GM11168 (cell line): Measurements from ENCODE around the gene SH2D5.
"Not testable (repeated sequence)": the region's sequence is repeated elsewhere in the genome, so short reads cannot be mapped to it uniquely, and the experiment has no call there.

Source experiments
- in situ Hi-C: fragments of 300-500 bp; cut with MboI; formaldehyde crosslinking; loops from one replicate; pipeline ENCODE4 v1.12.0; 2022; ENCODE audit warnings: low sequenced_read_pairs; ENCODE audit not compliant: unreplicated experiment

SH2D5 gene

GRCh38 chr1:20699558-20699957 is 32.9 kb downstream of the SH2D5 start:
- in situ Hi-C loops: loop anchor here (10.0 kb wide), 1 partner anchor 495 kb away; no protein-coding TSS in a partner anchor

DNA sequence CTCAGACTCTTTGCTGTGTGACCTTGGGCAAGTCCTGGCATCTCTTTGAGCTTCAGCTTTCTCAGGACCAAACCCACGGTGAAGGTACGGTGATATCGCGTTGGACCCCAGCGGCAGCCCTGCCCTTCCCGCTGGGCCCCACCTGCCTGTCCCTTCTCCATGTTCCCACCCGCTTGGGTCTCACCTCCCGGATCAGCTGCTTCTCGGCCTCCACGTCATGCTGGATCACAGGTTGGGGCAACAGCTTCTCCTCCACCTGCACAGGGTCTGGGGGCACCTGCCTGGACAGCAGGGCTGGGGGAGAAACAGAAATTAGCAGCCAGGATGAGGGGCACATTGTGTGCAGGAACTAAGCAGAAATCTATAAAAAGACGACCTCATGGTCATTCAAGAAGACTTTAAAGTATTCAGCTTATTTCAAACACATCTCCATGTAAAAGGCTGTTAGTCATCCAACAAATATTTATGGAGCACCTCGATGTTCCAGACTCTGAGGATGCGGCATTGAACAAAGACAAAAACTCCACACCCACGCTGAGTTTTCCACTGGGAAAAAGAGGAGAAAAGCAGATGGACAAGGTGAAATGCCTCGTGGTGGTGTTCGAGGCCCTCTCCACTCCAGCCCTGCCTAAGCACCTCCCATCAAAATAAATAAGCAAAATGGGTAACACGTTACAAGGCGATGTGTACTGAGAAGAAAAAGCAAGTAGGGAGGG is 34.1 kb downstream of the SH2D5 start:
- in situ Hi-C loops: loop anchor here (10.0 kb wide), 1 partner anchor 496 kb away; no protein-coding TSS in a partner anchor

GRCh38 chr1:20697563-20697962 is 34.9 kb downstream of the SH2D5 start:
- in situ Hi-C loops: loop anchor here (10.0 kb wide), 1 partner anchor 497 kb away; no protein-coding TSS in a partner anchor

DNA sequence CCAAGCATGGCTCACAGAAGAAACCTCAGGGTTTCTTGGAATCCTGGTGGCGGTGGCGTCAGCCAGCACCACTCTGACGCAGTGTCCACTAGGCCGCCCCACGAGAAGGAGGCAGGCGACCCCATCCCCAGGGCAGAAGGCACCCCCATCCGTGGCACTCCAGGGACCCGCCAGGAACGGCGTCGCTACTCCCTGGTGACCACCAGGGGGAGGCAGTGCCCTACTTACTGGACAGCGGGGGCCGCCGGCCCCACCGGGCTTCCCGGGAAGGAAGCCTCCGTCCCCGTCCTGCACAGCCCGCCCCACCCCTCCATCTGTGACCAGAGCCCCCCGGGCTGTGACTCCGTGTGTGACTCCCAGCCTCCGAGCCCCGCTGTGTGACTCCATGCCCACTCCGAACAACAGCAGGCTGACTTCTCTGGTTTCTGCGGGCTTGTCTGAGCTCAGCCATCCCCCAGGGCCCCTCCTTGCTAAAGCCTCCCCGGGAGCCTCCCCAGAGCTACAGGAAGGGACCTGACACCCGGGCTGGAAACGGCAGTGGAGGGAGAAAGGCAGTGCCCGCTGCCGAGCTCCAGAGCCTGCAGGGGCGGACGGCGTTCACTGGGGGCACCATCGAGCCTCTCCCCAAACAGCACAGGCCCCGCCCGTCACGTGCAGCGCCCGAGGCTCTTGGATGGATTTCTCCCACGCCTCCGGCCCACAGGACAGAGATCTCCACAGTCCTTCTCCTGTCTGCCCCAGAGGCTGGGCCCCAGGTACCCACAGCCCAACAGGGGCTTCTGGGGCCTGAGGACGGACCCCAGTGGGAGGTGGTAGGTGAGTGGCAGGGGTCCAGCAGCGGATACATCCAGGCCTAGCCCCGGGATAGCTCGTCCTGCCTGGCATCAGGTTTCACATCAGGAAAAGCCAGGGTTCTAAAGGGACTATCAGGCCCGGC is 35.8 kb downstream of the SH2D5 start:
- in situ Hi-C loops: loop anchor here (10.0 kb wide), 1 partner anchor 498 kb away; no protein-coding TSS in a partner anchor

- in situ Hi-C loops: loop anchor here (10.0 kb wide), 1 partner anchor 499 kb away; no protein-coding TSS in a partner anchor
These were observed 37.0 kb downstream of the SH2D5 start for GRCh38 chr1:20695515-20695914.

DNA sequence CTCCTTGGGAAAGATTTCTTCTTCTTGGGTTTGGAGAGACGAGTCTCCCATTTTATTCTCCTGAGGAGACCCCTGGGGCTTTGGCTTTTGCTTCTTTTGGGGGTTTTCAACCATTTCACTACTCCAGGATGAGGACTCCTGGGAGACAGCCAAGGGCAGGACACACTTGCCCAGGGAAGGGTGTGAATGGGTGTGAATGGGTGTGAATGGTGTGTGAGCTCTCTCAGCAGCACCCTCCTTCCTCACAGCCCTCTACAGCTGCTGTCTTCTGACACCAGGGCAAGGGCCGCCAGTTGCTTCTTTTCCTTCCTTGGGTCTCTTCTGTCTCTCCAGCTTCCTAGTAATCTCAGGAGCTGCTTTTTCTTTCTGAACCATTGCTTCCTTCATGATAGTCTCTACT is 38.9 kb downstream of the SH2D5 start:
- in situ Hi-C loops: loop anchor here (10.0 kb wide), 1 partner anchor 501 kb away; no protein-coding TSS in a partner anchor

DNA sequence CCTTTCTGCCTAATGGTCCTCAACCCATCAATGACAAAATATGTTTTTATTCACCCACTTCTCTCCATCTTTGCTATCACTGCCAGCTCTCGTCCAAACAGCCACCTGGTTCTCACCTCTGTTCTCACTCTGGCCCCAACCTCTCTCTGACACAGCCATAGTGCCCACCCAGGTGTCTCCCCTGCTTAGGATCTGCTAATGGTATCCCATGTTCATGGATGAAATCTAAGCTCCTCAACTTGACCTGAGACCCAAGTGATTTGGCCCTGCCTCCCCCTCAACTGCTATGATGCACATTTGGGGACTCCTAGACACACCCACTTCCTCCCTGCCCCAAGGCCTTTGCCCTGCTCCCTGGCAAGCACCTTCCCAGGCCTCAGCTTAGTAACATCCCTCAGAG is 40.6 kb downstream of the SH2D5 start:
- in situ Hi-C loops: loop anchor here (10.0 kb wide), 1 partner anchor 503 kb away; no protein-coding TSS in a partner anchor

DNA sequence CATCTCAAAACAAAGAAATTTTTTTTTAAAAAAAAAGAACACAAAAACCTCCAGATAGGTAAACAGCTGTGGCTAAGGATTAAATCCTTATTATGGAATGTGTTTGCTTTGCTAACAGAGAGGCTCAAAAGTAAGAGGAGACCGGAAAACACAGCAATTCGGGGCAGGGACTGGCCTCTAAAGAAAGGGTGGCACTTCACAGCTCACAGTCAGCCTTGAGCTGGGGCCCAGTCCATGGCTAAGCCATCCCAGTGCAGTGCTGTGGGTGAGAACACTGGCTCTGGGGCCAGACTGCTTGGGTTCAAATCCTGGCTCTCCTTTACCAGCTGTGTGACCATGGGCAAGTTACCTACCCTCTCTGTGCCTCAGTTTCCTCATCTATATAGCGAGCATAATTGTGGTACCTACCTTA is 42.9 kb downstream of the SH2D5 start:
- in situ Hi-C loops: loop anchor here (10.0 kb wide), 1 partner anchor 505 kb away; no protein-coding TSS in a partner anchor

DNA sequence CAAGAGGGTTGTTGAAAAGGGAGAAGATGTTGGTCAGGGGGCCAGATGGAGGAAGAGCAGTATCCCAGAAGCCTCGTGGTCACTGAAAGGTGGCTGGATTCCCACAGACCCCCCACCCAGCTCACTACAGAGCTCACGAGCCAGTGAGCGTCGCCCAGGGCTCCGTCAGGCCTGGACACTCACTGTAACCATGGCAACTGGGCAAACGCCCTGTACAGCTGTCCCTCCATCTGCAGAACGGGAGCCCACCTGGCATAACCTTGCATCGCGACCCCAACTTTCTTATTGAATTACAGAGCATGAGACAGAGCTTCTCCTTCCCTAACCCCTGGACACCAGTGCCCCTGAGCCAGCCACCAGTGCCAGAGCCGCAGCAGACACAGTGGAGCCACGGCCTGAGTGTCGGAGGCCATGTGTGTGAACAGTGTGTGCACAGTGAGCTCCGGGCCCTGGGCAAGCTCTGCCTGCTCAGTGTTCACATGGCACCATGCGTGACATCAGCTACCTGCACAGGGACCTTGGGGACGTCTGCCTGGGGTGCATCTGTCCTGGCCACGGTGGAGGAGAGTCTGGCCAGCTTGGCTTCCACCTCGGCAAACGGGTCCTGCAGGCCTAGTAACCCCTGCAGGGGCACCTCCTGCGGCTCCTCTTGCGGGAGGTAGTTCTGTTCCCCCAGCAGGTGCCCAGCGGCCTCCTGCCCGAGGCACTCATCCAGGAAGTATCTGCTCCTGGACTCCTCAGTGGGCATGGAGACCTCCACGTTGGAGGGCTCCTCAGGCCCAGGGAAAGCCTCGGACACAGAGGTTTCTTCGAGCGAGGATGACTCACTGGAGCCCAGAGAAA is 45.4 kb downstream of the SH2D5 start:
- in situ Hi-C loops: no loop called here

DNA sequence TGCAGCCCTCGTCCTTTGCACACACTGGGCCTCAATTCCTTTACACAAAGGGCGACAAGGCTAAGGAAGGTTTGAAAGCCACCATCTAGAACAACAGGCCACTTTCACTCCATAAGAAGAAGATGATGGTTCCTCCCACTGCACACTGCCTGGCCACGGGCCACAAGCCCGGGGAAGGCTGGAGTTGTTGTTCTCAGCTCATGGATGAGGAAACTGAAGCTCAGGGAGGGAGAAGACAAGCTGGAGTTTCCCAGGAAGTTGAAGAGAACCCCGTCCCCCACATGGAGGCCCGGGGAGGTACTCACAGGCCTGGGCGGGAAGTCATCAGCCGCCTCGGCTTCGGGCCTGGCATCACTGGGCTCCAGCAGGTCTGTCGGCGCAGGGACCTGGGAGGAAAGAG is 46.8 kb downstream of the SH2D5 start:
- in situ Hi-C loops: no loop called here

GRCh38 chr1:20685099-20685662 is 47.3 kb downstream of the SH2D5 start:
- in situ Hi-C loops: no loop called here

DNA sequence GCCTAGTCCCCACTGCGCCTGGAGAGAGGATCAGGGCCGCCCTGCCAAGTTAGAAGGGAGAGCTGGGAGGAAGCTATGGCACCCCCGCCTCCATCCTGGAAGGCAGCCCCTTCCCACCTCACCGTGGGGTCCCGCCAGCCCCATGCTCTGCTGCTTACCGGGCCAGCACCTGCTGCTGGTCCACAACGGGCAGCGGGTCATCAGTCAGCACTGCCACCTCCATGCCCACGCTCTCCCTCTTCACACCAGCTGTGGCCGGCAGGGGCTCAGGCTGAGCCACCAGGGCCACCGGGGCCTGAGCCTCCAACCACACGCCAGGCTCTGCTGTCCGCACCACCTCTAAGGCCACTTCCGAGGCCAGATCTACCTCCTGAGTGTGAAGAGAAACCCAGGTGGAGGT is 47.9 kb downstream of the SH2D5 start:
- in situ Hi-C loops: no loop called here

DNA sequence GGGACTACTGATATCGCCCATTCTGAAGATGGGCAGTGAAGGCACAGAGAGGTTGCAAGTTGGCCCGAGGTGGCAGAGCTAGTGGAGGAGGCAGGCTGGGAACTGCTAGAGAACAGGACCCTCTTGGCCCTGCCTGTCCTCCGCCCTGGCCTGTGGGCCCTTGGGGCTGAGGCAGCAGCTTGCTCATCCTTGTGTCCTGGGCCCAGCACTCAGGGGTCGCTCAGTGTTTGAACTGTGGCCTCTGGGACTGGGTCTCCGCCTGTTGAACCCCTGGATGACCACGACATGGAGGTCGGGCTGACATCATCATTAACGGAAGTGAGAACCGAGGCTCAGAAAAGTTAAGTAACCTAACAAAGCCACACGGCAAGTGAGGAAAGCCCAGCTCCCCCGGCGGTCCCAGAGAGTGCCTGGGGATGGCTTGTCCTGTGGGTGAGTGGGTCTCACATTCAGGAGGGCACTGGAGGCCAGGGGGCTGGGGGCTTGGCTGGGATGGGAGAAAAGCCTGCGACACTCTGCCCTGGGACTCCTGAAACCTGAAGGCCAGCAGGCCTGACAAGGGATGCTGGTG is 48.4 kb downstream of the SH2D5 start:
- in situ Hi-C loops: no loop called here

DNA sequence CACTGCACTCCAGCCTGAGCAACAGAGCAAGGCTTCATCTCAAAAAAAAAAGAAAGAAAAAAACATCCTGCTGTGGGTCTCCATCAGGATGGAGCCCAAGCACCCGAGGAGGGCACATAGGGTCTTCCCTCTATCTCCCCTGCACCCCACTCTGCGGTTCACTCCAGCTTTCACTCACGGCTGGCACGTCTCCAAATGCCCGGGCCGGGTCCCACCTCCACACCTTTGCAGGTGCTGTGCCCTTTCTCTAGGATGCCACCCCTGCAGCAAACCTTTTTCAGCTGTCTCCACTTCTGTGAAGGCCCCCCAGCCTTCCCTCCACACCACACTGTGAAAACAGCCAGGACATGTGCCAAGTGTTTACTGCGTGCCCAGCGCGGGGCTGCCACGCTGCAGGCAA is 48.9 kb downstream of the SH2D5 start:
- in situ Hi-C loops: no loop called here

- in situ Hi-C loops: no loop called here
These were observed 49.8 kb downstream of the SH2D5 start for GRCh38 chr1:20682571-20683236.

DNA sequence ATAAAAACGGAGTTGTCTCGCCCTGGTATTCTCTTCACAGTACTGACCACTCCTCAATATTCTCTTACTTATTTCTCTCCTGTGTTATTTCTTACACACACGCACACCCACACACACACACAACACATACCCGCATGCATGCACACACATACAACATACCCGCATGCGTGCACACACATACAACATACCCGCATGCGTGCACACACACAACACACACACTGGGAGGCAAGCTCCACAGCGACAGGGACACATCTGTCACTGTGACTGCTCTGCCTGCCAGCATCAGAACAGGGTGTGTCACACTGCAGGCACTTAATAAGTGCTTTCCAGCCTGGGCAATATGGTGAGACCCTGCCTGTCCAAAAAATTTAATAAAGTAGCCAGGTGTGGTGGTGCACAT is 50.5 kb downstream of the SH2D5 start:
- in situ Hi-C loops: no loop called here

DNA sequence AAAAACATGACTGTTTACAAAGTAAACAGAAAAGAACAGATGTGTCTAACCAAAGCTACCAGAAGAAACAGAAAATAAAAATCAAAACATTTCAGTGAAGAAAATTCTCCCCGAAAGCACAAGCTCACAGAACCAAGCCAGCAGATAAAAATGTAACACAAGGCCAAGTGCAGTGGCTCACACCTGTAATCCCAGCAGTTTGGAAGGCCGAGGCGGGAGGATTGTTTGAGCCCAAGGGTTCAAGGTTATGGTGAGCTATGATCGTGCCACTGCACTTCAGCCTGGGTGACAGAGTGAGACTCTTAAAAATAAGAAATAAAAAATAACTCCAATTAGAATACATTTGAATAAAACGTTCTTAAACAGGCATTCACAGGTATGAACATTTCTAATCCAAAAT is 52.2 kb downstream of the SH2D5 start:
- in situ Hi-C loops: no loop called here

GRCh38 chr1:20678599-20678998 is 53.9 kb downstream of the SH2D5 start:
- in situ Hi-C loops: no loop called here

GRCh38 chr1:20673626-20674025 is 58.9 kb downstream of the SH2D5 start:
- in situ Hi-C loops: not testable (repeated sequence)
